AG04449 (cell line): Measurements from ENCODE around the gene AXL.

Experiments
- CTCF ChIA-PET: fragments of 350-600 bp; formaldehyde crosslinking; extraction: SDS; loops from one replicate; lab custom pipeline; 2021; ENCODE audit warnings: antibody characterized with exemption; lab: Yijun Ruan, JAX
- POLR2A ChIA-PET: fragments of 400-600, 350-600 bp; formaldehyde crosslinking; extraction: SDS; loops from one replicate; lab custom pipeline; 2020; ENCODE audit warnings: antibody characterized with exemption, inconsistent platforms; lab: Yijun Ruan, JAX
- DNase-seq: peaks from one replicate; pipeline ENCODE4 v3.0.0-alpha.2; 2010; ENCODE audit warnings: low read depth, low spot score
- H3K4me3 ChIP-seq: 2 replicates; pipeline ENCODE4 v1.5.1; 2011; ENCODE audit warnings: low read depth, mild to moderate bottlenecking, control low read depth, low read length
- CTCF ChIP-seq: IDR thresholded peaks from one replicate; pipeline ENCODE4 v1.5.1; 2011; ENCODE audit warnings: mild to moderate bottlenecking, moderate library complexity, low read length, control low read depth, inconsistent platforms; ENCODE audit not compliant: insufficient read depth; ENCODE audit errors: missing control alignments

Gene AXL

GRCh38 chr19:41263042-41263849, 44.2 kb downstream of the AXL start:
- no peak for TF ChIP-seq CTCF
- CTCF ChIA-PET, result interaction anchor here (1.1 to 14.0 kb wide), 11 partner anchors 12 to 57 kb away, joined by 3 to 205 read pairs (median 8); partner anchors contain the start of gene AXL
- peak overlapping the region; percentile 78 for H3K4me3 ChIP-seq
- POLR2A ChIA-PET, result interaction anchor here (0.6 to 3.7 kb wide), 13 partner anchors 10 to 176 kb away, joined by 3 to 28 read pairs (median 4); partner anchors contain the start of gene AXL
- peak; percentile 16 for DNase-seq

GRCh38 chr19:41263850-41264580, 45.0 kb downstream of the AXL start, which contains the start of gene HNRNPUL1:
HNRNPUL1 (plus strand) TSS chr19:41264372; CDS start chr19:41264504, 132 bp downstream.
- peak; percentile 36 for TF ChIP-seq CTCF
- peak within 1 kb of the TSS; percentile 87 for H3K4me3 ChIP-seq
- POLR2A ChIA-PET, result interaction anchor here (0.6 to 3.7 kb wide), 11 partner anchors 9 to 175 kb away, joined by 3 to 28 read pairs (median 4); partner anchors contain the start of gene AXL
- CTCF ChIA-PET, result interaction anchor here (1.0 to 14.0 kb wide), 11 partner anchors 13 to 88 kb away, joined by 3 to 205 read pairs (median 8); partner anchors contain the start of gene AXL
- peak; percentile 100 for DNase-seq

GRCh38 chr19:41264581-41265394, 45.8 kb downstream of the AXL start:
- DNase-seq, result no peak
- ChIA-PET POLR2A (interaction anchor here (0.7 to 3.7 kb wide), 9 partner anchors 8 to 61 kb away, joined by 3 to 28 read pairs (median 5); partner anchors contain the start of gene AXL), CTCF (interaction anchor here (1.0 to 14.0 kb wide), 10 partner anchors 10 to 87 kb away, joined by 3 to 205 read pairs (median 8); no protein-coding TSS in a partner anchor)
- TF ChIP-seq CTCF, result no peak
- H3K4me3 ChIP-seq, result peak overlapping the region; percentile 87

- no peak for DNase-seq
- ChIA-PET POLR2A (interaction anchor here (0.8 to 1.4 kb wide), 4 partner anchors 39 to 68 kb away, joined by 3 to 5 read pairs (median 4); partner anchors contain the start of gene AXL), CTCF (interaction anchor here (1.0 to 14.0 kb wide), 8 partner anchors 9 to 86 kb away, joined by 3 to 205 read pairs (median 6); no protein-coding TSS in a partner anchor)
- no peak for TF ChIP-seq CTCF
- H3K4me3 ChIP-seq, result peak overlapping the region; percentile 87
These were observed 46.6 kb downstream of the AXL start for GRCh38 chr19:41265395-41266153.

GRCh38 chr19:41269055-41269454, 50.0 kb downstream of the AXL start:
- ChIA-PET CTCF (interaction anchor here (1.3 to 14.0 kb wide), 4 partner anchors 32 to 63 kb away, joined by 3 to 205 read pairs (median 7); no protein-coding TSS in a partner anchor), POLR2A (interaction anchor here (0.7 to 1.2 kb wide), 2 partner anchors 10 to 140 kb away, joined by 3 to 6 read pairs; no protein-coding TSS in a partner anchor)
- no peak for TF ChIP-seq CTCF
- no peak overlapping the region for H3K4me3 ChIP-seq
- DNase-seq, result no peak
